Panc1 (cell line): ENCODE measurements around the gene STAT3. TPM values are rescaled to one million over a fixed set of nuclear protein-coding genes. Genes with fewer than 3 reads are reported as not detected.

Experiments
- ATAC-seq: fragments of 200-7000 bp; cut with Tn5 transposase; 2 replicates; pipeline ENCODE4 v1.9.1; 2020; ENCODE audit warnings: mild to moderate bottlenecking, moderate library complexity
- BruUV-seq: library from RNA; stranded (reverse); fragments of 400-500 nt; replicated peaks from 2 replicates; lab custom pipeline; 2021; lab: Mats Ljungman, UMichigan
- CTCF ChIA-PET: fragments of 300-600 bp; sonication (Branson Sonifier 250); formaldehyde crosslinking; loops from one replicate; lab custom pipeline; 2022; ENCODE audit warnings: antibody characterized with exemption; lab: Charles Lee
- POLR2A ChIA-PET: fragments of 300-600 bp; sonication (Branson Sonifier 250); formaldehyde crosslinking; loops from one replicate; lab custom pipeline; 2022; ENCODE audit warnings: antibody characterized with exemption; lab: Charles Lee
- DNase-seq: peaks from one replicate; pipeline ENCODE4 v3.0.0-alpha.2; 2010; ENCODE audit warnings: low read depth, low spot score
- H3K27ac ChIP-seq: 2 replicates; pipeline ENCODE4 v1.5.1; 2011; ENCODE audit warnings: mild to moderate bottlenecking, low read length, inconsistent platforms
- H3K27me3 ChIP-seq: fragments of 200-500 bp; sonication (Bioruptor generic); 2 replicates; pipeline ENCODE4 v1.6.0; 2014; ENCODE audit warnings: low read length, inconsistent platforms; ENCODE audit not compliant: control insufficient read depth, insufficient read depth
- H3K36me3 ChIP-seq: fragments of 200-500 bp; sonication (Bioruptor generic); 2 replicates; pipeline ENCODE4 v1.5.1; 2014; ENCODE audit warnings: inconsistent platforms, mild to moderate bottlenecking, low read length, moderate library complexity; ENCODE audit not compliant: control insufficient read depth, insufficient read depth
- H3K4me1 ChIP-seq: 2 replicates; pipeline ENCODE4 v1.5.1; 2011; ENCODE audit warnings: inconsistent platforms, mild to moderate bottlenecking, low read length, moderate library complexity; ENCODE audit not compliant: control insufficient read depth, insufficient read depth
- H3K4me3 ChIP-seq, 2 experiments: 2 replicates each; pipeline ENCODE4 v1.5.1; 2011 to 2012; ENCODE audit warnings: low read depth in 2 of 2, low read length in 2 of 2, mild to moderate bottlenecking in 2 of 2, inconsistent platforms in 1 of 2, moderate library complexity in 1 of 2
- H3K9me3 ChIP-seq: fragments of 200-500 bp; sonication (Bioruptor generic); 2 replicates; pipeline ENCODE4 v1.5.1; 2014; ENCODE audit warnings: low read depth, mild to moderate bottlenecking, inconsistent platforms, low read length, moderate library complexity; ENCODE audit not compliant: control insufficient read depth, insufficient read depth
- CTCF ChIP-seq: fragments of 450-650 bp; IDR thresholded peaks from 2 replicates; pipeline ENCODE4 v1.5.1; 2017; ENCODE audit warnings: mild to moderate bottlenecking
- POLR2AphosphoS5 ChIP-seq: IDR thresholded peaks from 2 replicates; pipeline ENCODE4 v1.6.1; 2012; ENCODE audit warnings: mild to moderate bottlenecking, low read depth, low read length, moderate library complexity
- REST ChIP-seq, 2 experiments: IDR thresholded peaks; 2 replicates each; pipeline ENCODE4 v1.6.1; 2011 to 2012; ENCODE audit warnings: low read depth in 2 of 2, control low read depth in 1 of 2, low read length in 1 of 2, mild to moderate bottlenecking in 1 of 2, moderate library complexity in 1 of 2; ENCODE audit not compliant: insufficient read depth in 1 of 2
- SIN3A ChIP-seq: IDR thresholded peaks from 2 replicates; pipeline ENCODE4 v1.6.1; 2012; ENCODE audit warnings: low read depth, mild to moderate bottlenecking, low read length, moderate library complexity, borderline replicate concordance; ENCODE audit not compliant: insufficient read depth
- TCF7L2 ChIP-seq: IDR thresholded peaks from 2 replicates; pipeline ENCODE4 v1.6.1; 2011; ENCODE audit warnings: mild to moderate bottlenecking, low read depth, low read length, inconsistent platforms
- in situ Hi-C: cut with HindIII; loops from 2 replicates; pipeline ENCODE4 v1.10.0; 2016; ENCODE audit warnings: low sequenced_read_pairs, low pct_unique_long_range_greater_than_20kb
- intact Hi-C: fragments of 100-400 bp; cut with micrococcal nuclease; formaldehyde crosslinking; loops from one replicate; pipeline ENCODE4 v1.10.0; 2022; ENCODE audit not compliant: unreplicated experiment
- total RNA-seq: library from RNA; stranded (reverse); gene quantifications from one replicate; pipeline ENCODE4 v1.2.1, GENCODE V29; 2021; ENCODE audit not compliant: unreplicated experiment

STAT3 gene
- total RNA-seq, 1 experiment from 2014 or later: 287 TPM

- DNase-seq (no peak), ATAC-seq (no peak)
- intact Hi-C loops: no loop called here
- in situ Hi-C loops: no loop called here
- TF ChIP-seq REST (IDR thresholded peaks at IDR 0.05; ENCODE audit: insufficient read depth in 1 of 2, low read depth in 2 of 2, low read length in 1 of 2) (no peak), SIN3A (no peak), POLR2AphosphoS5 (no peak), TCF7L2 (no peak), CTCF (no peak)
- Histone ChIP-seq H3K36me3 (no peaks in the 10 kb centered on the region), H3K9me3 (no peaks in the 10 kb centered on the region), H3K4me1 (no peaks in the 10 kb centered on the region; the same call in 1 of the 2 replicates), H3K4me3 (no peak overlapping the region), H3K27ac (no peak overlapping the region), H3K27me3 (no peaks in the 10 kb centered on the region)
- ChIA-PET POLR2A (no interaction called here), CTCF (no interaction called here)
- BruUV-seq: no TSS peak
These were observed 92.2 kb downstream of the STAT3 start for GRCh38 chr17:42296012-42296411.

- intact Hi-C loops (no loop called here), in situ Hi-C loops (no loop called here)
- CTCF ChIA-PET: no interaction called here
- Histone ChIP-seq H3K4me1 (peaks cover 4% of the 10 kb centered on the region; the same call in 1 of the 2 replicates), H3K36me3 (no peaks in the 10 kb centered on the region), H3K27me3 (no peaks in the 10 kb centered on the region), H3K9me3 (no peaks in the 10 kb centered on the region), H3K27ac (no peak overlapping the region), H3K4me3 (no peak overlapping the region)
- no peak for DNase-seq
- no TSS peak for BruUV-seq
- POLR2A ChIA-PET: interaction anchor here (0.6 kb wide), 1 partner anchor 87 kb away, joined by 5 read pairs; no protein-coding TSS in a partner anchor
- ATAC-seq: no peak
- TF ChIP-seq POLR2AphosphoS5 (no peak), SIN3A (no peak), REST (IDR thresholded peaks at IDR 0.05; ENCODE audit: insufficient read depth in 1 of 2, low read depth in 2 of 2, low read length in 1 of 2) (no peak), CTCF (no peak)
These were observed 93.5 kb downstream of the STAT3 start for GRCh38 chr17:42294469-42295398.
